GM19452 (cell line): Measurements from ENCODE around the gene PDLIM3.
A peak's percentile ranks its signal among the peaks of the same experiment; 100 is the strongest.
"Not testable (repeated sequence)": the region's sequence is repeated elsewhere in the genome, so short reads cannot be mapped to it uniquely, and the experiment has no call there.

Source experiments
- ATAC-seq: cut with Tn5 transposase; IDR thresholded peaks from one replicate; pipeline ENCODE4 v1.9.1; 2021; ENCODE audit not compliant: unreplicated experiment

PDLIM3 gene

GRCh38 chr4:185522451-185522850 is 12.9 kb downstream of the PDLIM3 start:
- ATAC-seq = no peak

- ATAC-seq = no peak
These were observed 15.2 kb downstream of the PDLIM3 start for GRCh38 chr4:185520119-185520518.

- no peak for ATAC-seq
These were observed 16.8 kb downstream of the PDLIM3 start for GRCh38 chr4:185518494-185518893.

- ATAC-seq = no peak
These were observed 17.2 kb downstream of the PDLIM3 start for GRCh38 chr4:185518069-185518468.

GRCh38 chr4:185515248-185515647 is 20.1 kb downstream of the PDLIM3 start:
- no peak for ATAC-seq

- ATAC-seq = no peak
These were observed 21.1 kb downstream of the PDLIM3 start for GRCh38 chr4:185514182-185514697.

- ATAC-seq = peak; percentile 69
These were observed 21.7 kb downstream of the PDLIM3 start for GRCh38 chr4:185513489-185514181.

- no peak for ATAC-seq
These were observed 22.8 kb downstream of the PDLIM3 start for GRCh38 chr4:185512516-185512915.

- not testable (repeated sequence) for ATAC-seq
These were observed 24.1 kb downstream of the PDLIM3 start for GRCh38 chr4:185511243-185511642.

GRCh38 chr4:185510806-185511205 is 24.5 kb downstream of the PDLIM3 start:
- ATAC-seq = no peak

- ATAC-seq = no peak
These were observed 27.1 kb downstream of the PDLIM3 start for GRCh38 chr4:185508181-185508580.

- ATAC-seq = no peak
These were observed 28.9 kb downstream of the PDLIM3 start for GRCh38 chr4:185506422-185506821.

GRCh38 chr4:185504098-185505047 is 30.9 kb downstream of the PDLIM3 start:
- ATAC-seq = no peak

GRCh38 chr4:185502386-185502785 is 32.9 kb downstream of the PDLIM3 start:
- no peak for ATAC-seq

GRCh38 chr4:185500576-185500975 is 34.7 kb downstream of the PDLIM3 start:
- ATAC-seq = no peak

- ATAC-seq = no peak
These were observed 35.3 kb downstream of the PDLIM3 start for GRCh38 chr4:185500035-185500434.

- ATAC-seq = no peak
These were observed 46.7 kb downstream of the PDLIM3 start for GRCh38 chr4:185488650-185489049.

- no peak for ATAC-seq
These were observed 53.9 kb downstream of the PDLIM3 start for GRCh38 chr4:185481401-185481800.

- ATAC-seq = peak; percentile 15
These were observed 55.1 kb downstream of the PDLIM3 start for GRCh38 chr4:185480016-185480732.

GRCh38 chr4:185479507-185479971 is 55.8 kb downstream of the PDLIM3 start:
- peak; percentile 92 for ATAC-seq

- no peak for ATAC-seq
These were observed 62.1 kb downstream of the PDLIM3 start for GRCh38 chr4:185473247-185473646.
